ENCODE results near the gene CDK8. TPM values are rescaled to one million over a fixed set of nuclear protein-coding genes. Genes with fewer than 3 reads are reported as not detected.

Gene CDK8
- total and polyA plus RNA-seq, 2 experiments from 2014 or later = 16.1 to 27.0 TPM

DNA sequence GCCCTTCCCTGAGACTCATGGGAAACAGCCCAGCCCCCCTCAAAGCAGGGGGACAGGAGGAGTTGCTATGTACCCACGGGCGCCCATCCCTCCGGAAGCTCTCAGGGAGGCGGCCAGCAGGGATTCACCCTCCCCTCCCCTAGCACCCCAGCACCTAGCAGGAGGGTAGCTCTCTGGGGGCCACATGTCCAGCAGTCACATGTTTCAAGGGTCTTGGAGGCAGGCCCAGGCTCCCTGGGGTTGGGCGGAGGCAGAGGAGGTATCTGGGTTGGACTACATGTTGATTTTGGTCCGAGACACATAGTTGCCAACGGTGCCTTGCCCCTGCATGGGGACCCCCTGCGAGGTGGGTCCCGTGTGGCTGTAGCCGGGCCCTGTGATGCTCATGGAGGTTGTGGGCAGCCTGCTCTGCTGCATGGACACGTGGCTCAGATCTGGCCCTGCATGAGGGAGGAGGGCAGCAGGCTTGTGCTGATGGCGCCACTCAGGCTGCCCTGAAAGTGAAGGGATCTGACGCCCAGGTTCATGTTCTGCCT is 24.8 kb upstream of the CDK8 start:
- H3K4me2 ChIP-seq = no peak overlapping the region
- no peaks in the 10 kb centered on the region for H3K27me3 ChIP-seq
- DNase-seq (ENCODE audit: low spot score) = no peak
- no peak overlapping the region for H3K27ac ChIP-seq
- no peaks in the 10 kb centered on the region for H3K4me1 ChIP-seq (ENCODE audit: insufficient read depth)
- no peak overlapping the region for H3K4me3 ChIP-seq
- no peaks in the 10 kb centered on the region for H3K9me2 ChIP-seq (replicated peaks; ENCODE audit: insufficient read depth)
- no peak overlapping the region for H2AFZ ChIP-seq
- no peaks in the 10 kb centered on the region for H4K20me1 ChIP-seq (ENCODE audit: insufficient read depth, poor library complexity, severe bottlenecking)
- no peak for TF ChIP-seq EZH2phosphoT487 (IDR thresholded peaks at IDR 0.05; ENCODE audit: low read depth, severe bottlenecking, unreplicated experiment)
- TF ChIP-seq, protein P1, sequence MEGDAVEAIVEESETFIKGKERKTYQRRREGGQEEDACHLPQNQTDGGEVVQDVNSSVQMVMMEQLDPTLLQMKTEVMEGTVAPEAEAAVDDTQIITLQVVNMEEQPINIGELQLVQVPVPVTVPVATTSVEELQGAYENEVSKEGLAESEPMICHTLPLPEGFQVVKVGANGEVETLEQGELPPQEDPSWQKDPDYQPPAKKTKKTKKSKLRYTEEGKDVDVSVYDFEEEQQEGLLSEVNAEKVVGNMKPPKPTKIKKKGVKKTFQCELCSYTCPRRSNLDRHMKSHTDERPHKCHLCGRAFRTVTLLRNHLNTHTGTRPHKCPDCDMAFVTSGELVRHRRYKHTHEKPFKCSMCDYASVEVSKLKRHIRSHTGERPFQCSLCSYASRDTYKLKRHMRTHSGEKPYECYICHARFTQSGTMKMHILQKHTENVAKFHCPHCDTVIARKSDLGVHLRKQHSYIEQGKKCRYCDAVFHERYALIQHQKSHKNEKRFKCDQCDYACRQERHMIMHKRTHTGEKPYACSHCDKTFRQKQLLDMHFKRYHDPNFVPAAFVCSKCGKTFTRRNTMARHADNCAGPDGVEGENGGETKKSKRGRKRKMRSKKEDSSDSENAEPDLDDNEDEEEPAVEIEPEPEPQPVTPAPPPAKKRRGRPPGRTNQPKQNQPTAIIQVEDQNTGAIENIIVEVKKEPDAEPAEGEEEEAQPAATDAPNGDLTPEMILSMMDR (IDR thresholded peaks at IDR 0.05; ENCODE audit: poor library complexity) = no peak
- no peak for TF ChIP-seq EZH2 (IDR thresholded peaks at IDR 0.05; ENCODE audit: borderline replicate concordance)
- H3K79me2 ChIP-seq = no peaks in the 10 kb centered on the region
- H3K9me3 ChIP-seq (ENCODE audit: low read depth) = no peaks in the 10 kb centered on the region
- H3K36me3 ChIP-seq (replicated peaks; ENCODE audit: insufficient read depth, low read depth) = no peaks in the 10 kb centered on the region
- 96% methylated on average over 13 of the region's 13 CpGs for WGBS (ENCODE audit: low lambda C conversion rate, missing lambda C conversion rate)

DNA sequence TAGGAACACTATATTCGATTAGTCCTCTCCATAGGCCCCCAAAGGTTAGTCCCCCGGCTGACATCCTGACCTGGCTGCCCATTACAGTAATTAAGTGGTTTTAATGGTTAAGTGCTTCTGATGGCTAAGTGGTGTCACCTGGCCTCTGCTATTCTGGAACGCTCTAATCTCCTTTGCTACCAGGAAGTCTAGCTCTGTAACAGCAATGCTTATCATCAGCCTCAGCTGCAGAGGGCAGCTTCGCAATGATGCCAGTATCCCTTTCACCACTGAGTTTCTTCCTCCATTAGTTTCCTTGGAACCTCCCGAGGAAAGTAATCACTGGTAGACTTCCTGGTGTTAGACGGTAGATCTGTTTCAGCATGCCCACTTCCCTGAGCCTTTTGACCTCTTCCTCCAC is 23.2 kb upstream of the CDK8 start:
- H3K79me2 ChIP-seq = no peaks in the 10 kb centered on the region
- WGBS (ENCODE audit: low lambda C conversion rate, missing lambda C conversion rate) = 66% methylated on average over 6 of the region's 6 CpGs
- no peaks in the 10 kb centered on the region for H3K27me3 ChIP-seq
- no peaks in the 10 kb centered on the region for H3K9me3 ChIP-seq (ENCODE audit: low read depth)
- H4K20me1 ChIP-seq (ENCODE audit: insufficient read depth, poor library complexity, severe bottlenecking) = no peaks in the 10 kb centered on the region
- no peak overlapping the region for H3K4me2 ChIP-seq
- no peak overlapping the region for H3K27ac ChIP-seq
- no peak for DNase-seq (ENCODE audit: low spot score)
- H3K4me1 ChIP-seq (ENCODE audit: insufficient read depth) = no peaks in the 10 kb centered on the region
- H3K4me3 ChIP-seq = no peak overlapping the region
- no peak for TF ChIP-seq EZH2phosphoT487 (IDR thresholded peaks at IDR 0.05; ENCODE audit: low read depth, severe bottlenecking, unreplicated experiment)
- TF ChIP-seq EZH2 (IDR thresholded peaks at IDR 0.05; ENCODE audit: borderline replicate concordance) = no peak
- TF ChIP-seq, protein P1 (IDR thresholded peaks at IDR 0.05; ENCODE audit: poor library complexity) = no peak
- H3K36me3 ChIP-seq (replicated peaks; ENCODE audit: insufficient read depth, low read depth) = no peaks in the 10 kb centered on the region
- no peaks in the 10 kb centered on the region for H3K9me2 ChIP-seq (replicated peaks; ENCODE audit: insufficient read depth)
- no peak overlapping the region for H2AFZ ChIP-seq

DNA sequence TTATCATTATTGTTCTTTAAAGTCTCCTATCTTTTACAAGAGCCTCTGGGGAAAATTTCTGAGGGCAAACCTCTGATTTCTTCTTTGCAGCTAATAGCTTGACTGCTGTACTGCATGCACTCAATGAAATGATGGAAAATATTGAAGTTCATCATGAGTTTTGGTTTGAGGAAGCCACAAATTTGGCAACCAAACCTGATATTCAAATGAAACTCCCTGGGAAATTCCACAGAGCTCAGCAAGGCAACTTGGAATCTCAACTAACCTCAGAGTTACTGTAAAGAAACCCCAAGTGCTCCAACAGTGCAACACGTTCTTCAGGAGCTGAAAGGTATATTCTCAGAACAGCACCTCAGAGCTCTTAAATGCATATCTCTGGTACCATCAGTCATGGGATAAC is 17.6 kb upstream of the CDK8 start:
- H3K4me2 ChIP-seq = no peak overlapping the region
- H4K20me1 ChIP-seq (ENCODE audit: insufficient read depth, poor library complexity, severe bottlenecking) = no peaks in the 10 kb centered on the region
- H3K4me3 ChIP-seq = no peak overlapping the region
- no peak for DNase-seq (ENCODE audit: low spot score)
- no peak overlapping the region for H3K27ac ChIP-seq
- no peaks in the 10 kb centered on the region for H3K36me3 ChIP-seq (replicated peaks; ENCODE audit: insufficient read depth, low read depth)
- TF ChIP-seq EZH2phosphoT487 (IDR thresholded peaks at IDR 0.05; ENCODE audit: low read depth, severe bottlenecking, unreplicated experiment) (no peak), EZH2 (IDR thresholded peaks at IDR 0.05; ENCODE audit: borderline replicate concordance) (no peak)
- TF ChIP-seq, protein P1 (IDR thresholded peaks at IDR 0.05; ENCODE audit: poor library complexity) = no peak
- WGBS (ENCODE audit: low lambda C conversion rate, missing lambda C conversion rate) = 63% methylated on average over 1 of the region's 1 CpG
- H3K79me2 ChIP-seq = no peaks in the 10 kb centered on the region
- no peaks in the 10 kb centered on the region for H3K9me3 ChIP-seq (ENCODE audit: low read depth)
- H3K27me3 ChIP-seq = peaks cover 5% of the 10 kb centered on the region
- no peaks in the 10 kb centered on the region for H3K9me2 ChIP-seq (replicated peaks; ENCODE audit: insufficient read depth)
- no peaks in the 10 kb centered on the region for H3K4me1 ChIP-seq (ENCODE audit: insufficient read depth)
- no peak overlapping the region for H2AFZ ChIP-seq
